NCI-H1694 (cell line): ENCODE measurements around the gene BCAS4.

Experiments used
- DNase-seq: peaks from one replicate; lab custom pipeline; 2025; lab: John Stamatoyannopoulos, UW

Gene BCAS4

GRCh38 chr20:50911716-50912115, 116.9 kb downstream of the BCAS4 start:
- no peak for DNase-seq

- no peak for DNase-seq
These were observed 119.0 kb downstream of the BCAS4 start for GRCh38 chr20:50913690-50914375.

- DNase-seq = no peak
These were observed 120.6 kb downstream of the BCAS4 start for GRCh38 chr20:50915424-50915823.

GRCh38 chr20:50916257-50916656, 121.4 kb downstream of the BCAS4 start:
- DNase-seq = no peak

- DNase-seq = no peak
These were observed 122.1 kb downstream of the BCAS4 start for GRCh38 chr20:50916934-50917333.

- no peak for DNase-seq
These were observed 123.5 kb downstream of the BCAS4 start for GRCh38 chr20:50918403-50918802.

GRCh38 chr20:50919567-50919966, 124.7 kb downstream of the BCAS4 start:
- no peak for DNase-seq

- no peak for DNase-seq
These were observed 126.1 kb downstream of the BCAS4 start for GRCh38 chr20:50920997-50921396.

GRCh38 chr20:50921803-50922501, 127.1 kb downstream of the BCAS4 start:
- no peak for DNase-seq

- no peak for DNase-seq
These were observed 129.5 kb downstream of the BCAS4 start for GRCh38 chr20:50924261-50924920.

GRCh38 chr20:50926530-50926929, 131.7 kb downstream of the BCAS4 start:
- no peak for DNase-seq
